GM18909 (cell line): Measurements from ENCODE around the gene LPO.
A peak's percentile ranks its signal among the peaks of the same experiment; 100 is the strongest.

Source experiments
- ATAC-seq: cut with Tn5 transposase; IDR thresholded peaks from one replicate; pipeline ENCODE4 v1.9.1; 2021; ENCODE audit warnings: mild to moderate bottlenecking; ENCODE audit not compliant: unreplicated experiment, poor library complexity

LPO gene

GRCh38 chr17:58228679-58229078 is 9.7 kb upstream of the LPO start:
- no peak for ATAC-seq

GRCh38 chr17:58229384-58229783 is 9.0 kb upstream of the LPO start:
- no peak for ATAC-seq

- ATAC-seq = no peak
Observed at GRCh38 chr17:58229881-58230280, 8.5 kb upstream of the LPO start.

- no peak for ATAC-seq
Observed at GRCh38 chr17:58231641-58232040, 6.7 kb upstream of the LPO start.

GRCh38 chr17:58232707-58233156 is 5.7 kb upstream of the LPO start:
- peak; percentile 80 for ATAC-seq

- peak; percentile 63 for ATAC-seq
Observed at GRCh38 chr17:58233543-58233942, 4.8 kb upstream of the LPO start.

- no peak for ATAC-seq
Observed at GRCh38 chr17:58234512-58234911, 3.9 kb upstream of the LPO start.

- ATAC-seq = no peak
Observed at GRCh38 chr17:58235821-58236220, 2.6 kb upstream of the LPO start.

GRCh38 chr17:58236394-58236793 is 2.0 kb upstream of the LPO start:
- ATAC-seq = no peak

GRCh38 chr17:58239987-58240386 is 1.6 kb downstream of the LPO start:
- no peak for ATAC-seq

GRCh38 chr17:58242171-58242784 is 3.9 kb downstream of the LPO start:
- ATAC-seq = no peak

- ATAC-seq = no peak
Observed at GRCh38 chr17:58244963-58245362, 6.6 kb downstream of the LPO start.

- no peak for ATAC-seq
Observed at GRCh38 chr17:58245428-58246103, 7.2 kb downstream of the LPO start.

GRCh38 chr17:58246104-58246740 is 7.8 kb downstream of the LPO start:
- no peak for ATAC-seq

- no peak for ATAC-seq
Observed at GRCh38 chr17:58246781-58247180, 8.4 kb downstream of the LPO start.

- no peak for ATAC-seq
Observed at GRCh38 chr17:58247511-58248363, 9.4 kb downstream of the LPO start.

- no peak for ATAC-seq
Observed at GRCh38 chr17:58248955-58249269, 10.5 kb downstream of the LPO start.

GRCh38 chr17:58249270-58250133 is 11.1 kb downstream of the LPO start:
- ATAC-seq = peak; percentile 60

GRCh38 chr17:58250344-58251011 is 12.1 kb downstream of the LPO start:
- ATAC-seq = no peak
